ENCODE measurements around the gene ITGAX.
"Not testable (repeated sequence)": the region's sequence is repeated elsewhere in the genome, so short reads cannot be mapped to it uniquely, and the experiment has no call there.

The ITGAX gene

GRCh38 chr16:31412750-31413149 is 57.8 kb downstream of the ITGAX start:
- no peak for DNase-seq

- no peak for DNase-seq
These were observed 58.4 kb downstream of the ITGAX start for GRCh38 chr16:31413381-31413780.

GRCh38 chr16:31413943-31414342 is 59.0 kb downstream of the ITGAX start:
- no peak for DNase-seq

GRCh38 chr16:31414706-31415105 is 59.7 kb downstream of the ITGAX start:
- no peak for DNase-seq

- DNase-seq = no peak
These were observed 61.4 kb downstream of the ITGAX start for GRCh38 chr16:31416371-31416770.

GRCh38 chr16:31417036-31417435 is 62.1 kb downstream of the ITGAX start:
- not testable (repeated sequence) for DNase-seq

GRCh38 chr16:31417916-31418315 is 62.9 kb downstream of the ITGAX start:
- DNase-seq = no peak

GRCh38 chr16:31420037-31420436 is 65.1 kb downstream of the ITGAX start:
- DNase-seq = no peak

- no peak for DNase-seq
These were observed 66.6 kb downstream of the ITGAX start for GRCh38 chr16:31421587-31421986.

GRCh38 chr16:31423241-31423640 is 68.3 kb downstream of the ITGAX start:
- no peak for DNase-seq

GRCh38 chr16:31423801-31424200 is 68.8 kb downstream of the ITGAX start:
- no peak for DNase-seq

GRCh38 chr16:31427441-31428278 is 72.7 kb downstream of the ITGAX start:
- DNase-seq = no peak

- no peak for DNase-seq
These were observed 73.3 kb downstream of the ITGAX start, which contains the start of gene COX6A2 for GRCh38 chr16:31428279-31428597. TSS of gene COX6A2 (minus strand) at chr16:31428360. CDS start at chr16:31428325, 35 bp downstream.

- no peak for DNase-seq
These were observed 73.8 kb downstream of the ITGAX start for GRCh38 chr16:31428638-31429247.

GRCh38 chr16:31429314-31429713 is 74.3 kb downstream of the ITGAX start:
- no peak for DNase-seq

GRCh38 chr16:31429796-31430195 is 74.8 kb downstream of the ITGAX start:
- DNase-seq = no peak

GRCh38 chr16:31430380-31431052 is 75.5 kb downstream of the ITGAX start:
- no peak for DNase-seq
